OCI-LY1 (cell line): ENCODE results near the gene KCP.

ENCODE experiments used
- H2AFZ ChIP-seq: fragments of 200-600 bp; sonication (generic), shearing (Covaris generic); 2 replicates; pipeline ENCODE4 v1.6.0; 2014; ENCODE audit warnings: antibody characterized with exemption, mild to moderate bottlenecking, low read length
- H3F3A ChIP-seq: fragments of 200-600 bp; sonication (generic), shearing (Covaris generic); 2 replicates; pipeline ENCODE4 v1.6.0; 2014; ENCODE audit warnings: mild to moderate bottlenecking, antibody characterized with exemption, low read length, moderate library complexity; ENCODE audit not compliant: insufficient read depth
- H3K27ac ChIP-seq: fragments of 200-600 bp; sonication (generic); 2 replicates; pipeline ENCODE4 v1.5.1; 2014; ENCODE audit warnings: low read length, mixed run types, mild to moderate bottlenecking, low read depth; ENCODE audit not compliant: poor library complexity, severe bottlenecking
- H3K27me3 ChIP-seq: fragments of 200-600 bp; sonication (generic); 2 replicates; pipeline ENCODE4 v1.6.0; 2014; ENCODE audit warnings: antibody characterized with exemption, mild to moderate bottlenecking, low read length, moderate library complexity; ENCODE audit not compliant: insufficient read depth
- H3K36me3 ChIP-seq: fragments of 200-600 bp; sonication (generic); 2 replicates; pipeline ENCODE4 v1.6.1; 2014; ENCODE audit warnings: mild to moderate bottlenecking, antibody characterized with exemption, low read length, moderate library complexity, mixed read lengths; ENCODE audit not compliant: insufficient read depth
- H3K4me1 ChIP-seq: fragments of 200-600 bp; sonication (generic); 2 replicates; pipeline ENCODE4 v1.5.1; 2014; ENCODE audit warnings: mild to moderate bottlenecking, low read length, moderate library complexity; ENCODE audit not compliant: insufficient read depth, severe bottlenecking
- H3K4me2 ChIP-seq: fragments of 200-600 bp; sonication (generic), shearing (Covaris generic); 2 replicates; pipeline ENCODE4 v1.6.1; 2014; ENCODE audit warnings: low read length
- H3K4me3 ChIP-seq: fragments of 200-600 bp; sonication (generic); 2 replicates; pipeline ENCODE4 v1.5.1; 2014; ENCODE audit warnings: low read length, low read depth, mild to moderate bottlenecking, mixed read lengths; ENCODE audit not compliant: poor library complexity, severe bottlenecking
- H3K79me2 ChIP-seq: fragments of 200-600 bp; shearing (Covaris generic); 2 replicates; pipeline ENCODE4 v1.6.1; 2016; ENCODE audit warnings: mixed run types, low read length, mixed read lengths; ENCODE audit not compliant: insufficient read depth
- H3K9ac ChIP-seq: fragments of 200-600 bp; sonication (generic), shearing (Covaris generic); 2 replicates; pipeline ENCODE4 v1.6.1; 2014; ENCODE audit warnings: mild to moderate bottlenecking, low read length, mixed read lengths
- H3K9me2 ChIP-seq: fragments of 200-600 bp; sonication (generic), shearing (Covaris generic); 2 replicates; pipeline ENCODE4 v1.6.1; 2014; ENCODE audit warnings: low read depth, mild to moderate bottlenecking, low read length, mixed read lengths
- H3K9me3 ChIP-seq: fragments of 200-600 bp; shearing (Covaris generic); 2 replicates; pipeline ENCODE4 v1.6.1; 2014; ENCODE audit warnings: low read length, mixed read lengths
- H4K20me1 ChIP-seq: fragments of 200-600 bp; sonication (generic), shearing (Covaris generic); 2 replicates; pipeline ENCODE4 v1.6.0; 2016; ENCODE audit warnings: mild to moderate bottlenecking, low read length; ENCODE audit not compliant: insufficient read depth
- EZH2 ChIP-seq: fragments of 200-600 bp; sonication (generic), shearing (Covaris generic); IDR thresholded peaks from 2 replicates; pipeline ENCODE4 v1.8.0; 2017; ENCODE audit warnings: borderline replicate concordance, mixed run types, mild to moderate bottlenecking, antibody characterized with exemption, low read length, moderate library complexity, mixed read lengths
- TF ChIP-seq, protein P1 (sequence below): fragments of 200-600 bp; sonication (generic), shearing (Covaris generic); IDR thresholded peaks from 2 replicates; pipeline ENCODE4 v1.5.1; 2017; ENCODE audit warnings: mild to moderate bottlenecking, antibody characterized with exemption, low read length, moderate library complexity, mixed read lengths

Gene KCP

DNA sequence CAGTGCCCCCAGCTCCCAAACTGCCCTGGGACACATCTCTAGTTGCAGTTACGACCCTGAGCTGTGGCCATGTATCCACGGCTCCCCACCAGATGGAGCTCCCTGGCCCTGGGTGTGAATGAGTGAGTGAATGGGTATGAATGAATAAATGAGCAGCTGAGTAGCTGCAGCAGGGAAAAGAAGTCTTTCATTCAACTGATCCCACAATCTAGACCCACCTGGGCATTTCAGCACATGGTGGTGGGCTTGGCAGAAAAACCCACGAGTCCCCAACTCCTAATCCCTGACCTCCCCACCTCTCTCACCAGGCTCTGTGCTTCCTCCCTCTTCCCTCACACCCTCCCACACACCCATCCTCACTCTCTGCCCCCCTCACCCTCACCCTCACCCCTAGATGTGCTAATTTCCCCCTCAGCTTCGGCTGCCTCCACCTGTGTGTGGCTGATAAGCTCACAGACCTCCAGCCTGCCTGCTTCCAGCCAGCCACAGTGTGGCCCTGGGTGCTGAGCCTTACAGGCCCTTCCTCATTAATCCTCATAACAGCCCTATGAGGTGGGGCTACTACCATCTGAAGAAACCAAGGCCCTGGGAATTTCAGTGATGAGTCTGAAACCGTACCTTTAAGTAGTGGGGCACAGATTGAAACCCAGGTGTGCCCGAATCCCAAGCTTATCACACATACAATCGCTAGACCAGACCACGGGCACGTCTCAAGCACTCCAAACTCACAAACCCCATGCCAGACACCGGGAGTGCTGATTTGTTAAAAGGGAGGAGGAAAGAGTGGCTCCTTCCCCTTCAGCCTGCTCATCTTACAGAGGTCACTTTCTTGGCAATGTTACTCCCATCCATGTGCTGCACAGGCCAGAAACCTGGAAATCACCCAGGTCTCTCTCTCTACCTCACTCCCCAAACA, 50.1 kb downstream of the KCP start:
- TF ChIP-seq, protein P1, sequence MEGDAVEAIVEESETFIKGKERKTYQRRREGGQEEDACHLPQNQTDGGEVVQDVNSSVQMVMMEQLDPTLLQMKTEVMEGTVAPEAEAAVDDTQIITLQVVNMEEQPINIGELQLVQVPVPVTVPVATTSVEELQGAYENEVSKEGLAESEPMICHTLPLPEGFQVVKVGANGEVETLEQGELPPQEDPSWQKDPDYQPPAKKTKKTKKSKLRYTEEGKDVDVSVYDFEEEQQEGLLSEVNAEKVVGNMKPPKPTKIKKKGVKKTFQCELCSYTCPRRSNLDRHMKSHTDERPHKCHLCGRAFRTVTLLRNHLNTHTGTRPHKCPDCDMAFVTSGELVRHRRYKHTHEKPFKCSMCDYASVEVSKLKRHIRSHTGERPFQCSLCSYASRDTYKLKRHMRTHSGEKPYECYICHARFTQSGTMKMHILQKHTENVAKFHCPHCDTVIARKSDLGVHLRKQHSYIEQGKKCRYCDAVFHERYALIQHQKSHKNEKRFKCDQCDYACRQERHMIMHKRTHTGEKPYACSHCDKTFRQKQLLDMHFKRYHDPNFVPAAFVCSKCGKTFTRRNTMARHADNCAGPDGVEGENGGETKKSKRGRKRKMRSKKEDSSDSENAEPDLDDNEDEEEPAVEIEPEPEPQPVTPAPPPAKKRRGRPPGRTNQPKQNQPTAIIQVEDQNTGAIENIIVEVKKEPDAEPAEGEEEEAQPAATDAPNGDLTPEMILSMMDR: peak; percentile 53
- TF ChIP-seq EZH2: no peak
- Histone ChIP-seq H3K4me2 (no peak overlapping the region), H3K9me2 (no peaks in the 10 kb centered on the region), H2AFZ (no peak overlapping the region), H4K20me1 (no peaks in the 10 kb centered on the region), H3K4me3 (no peak overlapping the region), H3F3A (no peaks in the 10 kb centered on the region), H3K27ac (no peak overlapping the region), H3K36me3 (peaks cover 8% of the 10 kb centered on the region), H3K4me1 (peaks cover 16% of the 10 kb centered on the region), H3K27me3 (peaks cover 7% of the 10 kb centered on the region; the same call in 1 of the 2 replicates), H3K9me3 (no peaks in the 10 kb centered on the region), H3K9ac (no peak overlapping the region), H3K79me2 (no peaks in the 10 kb centered on the region)

DNA sequence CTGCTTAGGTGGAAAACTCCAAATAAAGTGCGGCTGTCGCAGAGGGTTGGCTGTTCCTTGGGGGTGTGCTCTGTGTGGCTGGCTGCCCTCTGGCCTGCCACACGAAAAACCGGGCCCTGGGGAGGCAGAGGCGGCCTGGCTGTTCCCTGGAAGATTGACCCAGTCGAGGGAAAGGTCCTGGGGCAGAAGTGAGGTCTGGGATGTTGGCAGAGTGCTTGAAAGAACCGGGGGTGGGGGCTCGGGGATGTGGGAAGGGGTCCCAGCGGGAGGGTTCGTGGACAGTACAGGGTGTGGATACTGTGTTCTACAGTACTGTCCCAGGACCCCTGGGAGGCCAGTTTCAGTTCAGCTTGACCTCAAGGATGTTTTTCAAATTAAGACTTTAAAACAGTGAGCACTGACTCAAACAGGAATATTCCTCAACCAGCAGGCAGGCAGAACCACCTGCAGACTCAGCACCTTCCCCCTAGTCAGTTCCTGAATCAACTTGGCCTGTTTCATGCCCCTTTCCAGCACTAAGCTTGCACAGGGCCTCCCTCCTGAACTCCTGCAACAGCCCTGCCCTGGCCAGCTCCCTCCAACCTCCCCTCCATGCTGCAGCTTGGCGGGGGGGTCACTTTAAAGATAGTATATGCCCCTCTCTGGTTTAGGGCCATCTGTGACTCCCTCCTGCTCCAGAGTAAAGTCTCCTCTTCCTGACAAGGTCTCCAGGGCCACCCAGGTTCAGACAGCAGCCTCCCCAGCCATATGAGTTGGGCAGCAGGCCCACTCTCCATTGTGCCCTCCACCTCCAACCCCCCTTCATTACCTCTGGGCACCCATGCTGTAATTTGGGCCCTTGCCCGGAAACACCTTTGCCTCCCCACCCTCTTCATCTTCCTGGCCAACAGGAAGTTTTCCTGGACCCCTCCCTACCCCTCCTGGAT, 51.0 kb downstream of the KCP start:
- TF ChIP-seq, protein P1: no peak
- no peaks in the 10 kb centered on the region for H4K20me1 ChIP-seq
- H3K27me3 ChIP-seq: peaks cover 7% of the 10 kb centered on the region; the same call in 1 of the 2 replicates
- H3K9ac ChIP-seq: no peak overlapping the region
- H3K36me3 ChIP-seq: no peaks in the 10 kb centered on the region
- no peak overlapping the region for H3K27ac ChIP-seq
- H3K4me3 ChIP-seq: no peak overlapping the region
- no peak overlapping the region for H3K4me2 ChIP-seq
- H3K4me1 ChIP-seq: peaks cover 16% of the 10 kb centered on the region
- no peak overlapping the region for H2AFZ ChIP-seq
- no peaks in the 10 kb centered on the region for H3F3A ChIP-seq
- no peaks in the 10 kb centered on the region for H3K9me3 ChIP-seq
- H3K9me2 ChIP-seq: no peaks in the 10 kb centered on the region
- no peaks in the 10 kb centered on the region for H3K79me2 ChIP-seq

DNA sequence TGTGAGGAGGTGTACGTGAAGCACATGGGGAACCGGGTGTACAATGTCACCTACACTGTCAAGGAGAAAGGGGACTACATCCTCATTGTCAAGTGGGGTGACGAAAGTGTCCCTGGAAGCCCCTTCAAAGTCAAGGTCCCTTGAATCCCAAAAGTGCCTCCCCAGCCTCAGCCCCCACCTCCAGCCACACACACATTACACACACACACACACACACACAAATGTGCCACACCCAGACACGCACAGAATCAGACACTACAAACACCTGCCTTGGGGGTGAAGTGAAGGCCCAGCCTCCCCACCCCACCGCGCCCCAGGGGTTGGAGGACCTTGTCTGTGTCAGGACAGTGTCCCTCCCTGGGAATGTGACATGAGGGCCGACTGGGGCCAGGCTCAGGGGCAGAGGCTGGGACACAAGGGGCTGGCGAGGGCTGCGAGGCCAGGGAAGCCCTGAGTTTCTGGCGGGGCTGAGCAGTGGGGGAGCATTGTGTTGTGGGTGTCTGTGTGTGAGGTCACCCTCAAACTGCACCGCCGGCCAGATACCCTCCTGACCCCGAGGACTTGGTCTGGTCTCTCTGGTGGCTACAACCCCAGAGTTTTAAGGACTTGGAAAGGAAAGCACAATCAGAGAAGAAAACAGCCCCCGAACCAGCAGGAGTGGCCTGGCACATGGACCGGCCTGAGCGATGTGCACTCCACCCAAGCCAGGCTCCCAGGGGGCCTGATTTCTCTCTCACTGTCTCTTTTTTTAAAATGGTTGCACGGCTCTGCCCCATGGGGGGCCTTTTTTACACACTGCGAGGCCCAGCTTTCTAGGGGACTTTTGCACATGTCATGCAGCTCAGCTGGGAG, 51.9 kb downstream of the KCP start:
- Histone ChIP-seq H3K79me2 (no peaks in the 10 kb centered on the region), H3F3A (no peaks in the 10 kb centered on the region), H3K4me1 (peaks cover 9% of the 10 kb centered on the region), H2AFZ (no peak overlapping the region), H3K27me3 (peaks cover 9% of the 10 kb centered on the region), H3K9me3 (no peaks in the 10 kb centered on the region), H3K4me3 (no peak overlapping the region), H3K36me3 (no peaks in the 10 kb centered on the region), H3K4me2 (no peak overlapping the region), H3K9me2 (no peaks in the 10 kb centered on the region), H4K20me1 (no peaks in the 10 kb centered on the region), H3K9ac (no peak overlapping the region), H3K27ac (no peak overlapping the region)
- TF ChIP-seq, protein P1: no peak
- no peak for TF ChIP-seq EZH2
